Progenitor cell of endocrine pancreas (in vitro differentiated cells): ENCODE measurements around the gene ATXN1. TPM values are rescaled to one million over a fixed set of nuclear protein-coding genes. Genes with fewer than 3 reads are reported as not detected.
"Not testable (repeated sequence)": the region's sequence is repeated elsewhere in the genome, so short reads cannot be mapped to it uniquely, and the experiment has no call there.

Experiments used
- DNase-seq: peaks from one replicate; pipeline ENCODE4 v3.0.0; 2021; ENCODE audit warnings: low spot score; ENCODE audit not compliant: unreplicated experiment
- H3K27ac Mint-ChIP-seq: 2 replicates; pipeline ENCODE4 v1.8.0; 2021; ENCODE audit warnings: mild to moderate bottlenecking, moderate library complexity, mixed read lengths
- H3K27me3 Mint-ChIP-seq: 2 replicates; pipeline ENCODE4 v1.8.0; 2021; ENCODE audit warnings: mixed read lengths
- H3K36me3 Mint-ChIP-seq: 2 replicates; pipeline ENCODE4 v1.8.0; 2022; ENCODE audit warnings: mixed read lengths; ENCODE audit not compliant: insufficient read depth
- H3K4me1 Mint-ChIP-seq: 2 replicates; pipeline ENCODE4 v1.8.0; 2021; ENCODE audit warnings: low read depth, mixed read lengths
- H3K4me3 Mint-ChIP-seq: 2 replicates; pipeline ENCODE4 v1.8.0; 2021; ENCODE audit warnings: low read depth, mild to moderate bottlenecking, moderate library complexity, mixed read lengths
- H3K9me3 Mint-ChIP-seq: 2 replicates; pipeline ENCODE4 v1.8.0; 2021; ENCODE audit warnings: low read depth, mixed read lengths
- total RNA-seq: library from RNA; stranded (reverse); gene quantifications from 2 replicates; pipeline ENCODE4 v1.2.1, GENCODE V29; 2021
- TF ChIP-seq, protein P1 (sequence below): fragments of 200-600 bp; sonication (generic); IDR thresholded peaks from one replicate; pipeline ENCODE4 v1.5.0; 2021; ENCODE audit warnings: antibody characterized with exemption, mild to moderate bottlenecking; ENCODE audit not compliant: unreplicated experiment

The ATXN1 gene
- total RNA-seq, 1 donor from 2014 or later = 35.8 TPM

DNA sequence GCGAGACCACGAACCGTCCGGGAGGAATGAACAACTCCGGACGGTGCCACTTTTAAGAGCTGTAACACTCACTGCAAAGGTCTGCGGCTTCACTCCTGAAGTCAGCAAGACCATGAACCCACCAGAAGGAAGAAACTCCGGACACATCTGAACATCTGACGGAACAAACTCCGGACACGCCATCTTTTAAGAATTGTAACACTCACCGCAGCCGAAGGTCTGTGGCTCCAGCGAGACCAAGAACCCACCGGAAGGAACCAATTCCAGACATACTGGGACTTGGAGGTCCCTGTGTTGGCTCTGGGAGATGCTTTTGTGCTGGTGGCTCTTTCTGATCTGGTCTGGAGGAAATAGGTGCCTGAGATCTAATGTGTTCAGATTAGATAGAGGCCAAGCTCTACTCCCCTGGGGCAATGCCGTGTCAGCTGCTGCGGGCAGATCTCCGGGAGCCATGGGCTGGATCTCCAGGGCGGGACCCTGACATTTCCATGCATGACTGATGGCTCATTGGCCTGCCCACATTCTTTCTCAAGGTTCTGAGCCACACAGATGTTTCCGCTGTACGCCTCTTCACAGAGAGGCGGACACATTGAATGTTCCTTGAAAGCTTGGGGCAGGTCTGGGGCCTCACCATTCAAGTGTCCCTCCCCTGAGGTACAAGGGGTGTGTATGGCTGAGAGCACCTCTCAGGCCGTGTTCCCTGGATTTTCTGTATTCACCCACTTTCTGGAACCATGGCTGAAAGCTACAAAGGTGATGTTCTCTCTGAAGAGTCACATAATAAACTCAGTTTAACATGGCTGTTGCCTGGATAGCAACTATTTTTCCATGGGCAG, 493.6 kb downstream of the ATXN1 start:
- no peak for DNase-seq
- peaks cover 4% of the 10 kb centered on the region for H3K27me3 Mint-ChIP-seq
- no peak overlapping the region for H3K4me3 Mint-ChIP-seq
- H3K9me3 Mint-ChIP-seq = no peaks in the 10 kb centered on the region
- TF ChIP-seq, protein P1, sequence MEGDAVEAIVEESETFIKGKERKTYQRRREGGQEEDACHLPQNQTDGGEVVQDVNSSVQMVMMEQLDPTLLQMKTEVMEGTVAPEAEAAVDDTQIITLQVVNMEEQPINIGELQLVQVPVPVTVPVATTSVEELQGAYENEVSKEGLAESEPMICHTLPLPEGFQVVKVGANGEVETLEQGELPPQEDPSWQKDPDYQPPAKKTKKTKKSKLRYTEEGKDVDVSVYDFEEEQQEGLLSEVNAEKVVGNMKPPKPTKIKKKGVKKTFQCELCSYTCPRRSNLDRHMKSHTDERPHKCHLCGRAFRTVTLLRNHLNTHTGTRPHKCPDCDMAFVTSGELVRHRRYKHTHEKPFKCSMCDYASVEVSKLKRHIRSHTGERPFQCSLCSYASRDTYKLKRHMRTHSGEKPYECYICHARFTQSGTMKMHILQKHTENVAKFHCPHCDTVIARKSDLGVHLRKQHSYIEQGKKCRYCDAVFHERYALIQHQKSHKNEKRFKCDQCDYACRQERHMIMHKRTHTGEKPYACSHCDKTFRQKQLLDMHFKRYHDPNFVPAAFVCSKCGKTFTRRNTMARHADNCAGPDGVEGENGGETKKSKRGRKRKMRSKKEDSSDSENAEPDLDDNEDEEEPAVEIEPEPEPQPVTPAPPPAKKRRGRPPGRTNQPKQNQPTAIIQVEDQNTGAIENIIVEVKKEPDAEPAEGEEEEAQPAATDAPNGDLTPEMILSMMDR = no peak
- H3K27ac Mint-ChIP-seq = no peak overlapping the region
- H3K36me3 Mint-ChIP-seq = peaks cover 2% of the 10 kb centered on the region
- H3K4me1 Mint-ChIP-seq = no peaks in the 10 kb centered on the region

DNA sequence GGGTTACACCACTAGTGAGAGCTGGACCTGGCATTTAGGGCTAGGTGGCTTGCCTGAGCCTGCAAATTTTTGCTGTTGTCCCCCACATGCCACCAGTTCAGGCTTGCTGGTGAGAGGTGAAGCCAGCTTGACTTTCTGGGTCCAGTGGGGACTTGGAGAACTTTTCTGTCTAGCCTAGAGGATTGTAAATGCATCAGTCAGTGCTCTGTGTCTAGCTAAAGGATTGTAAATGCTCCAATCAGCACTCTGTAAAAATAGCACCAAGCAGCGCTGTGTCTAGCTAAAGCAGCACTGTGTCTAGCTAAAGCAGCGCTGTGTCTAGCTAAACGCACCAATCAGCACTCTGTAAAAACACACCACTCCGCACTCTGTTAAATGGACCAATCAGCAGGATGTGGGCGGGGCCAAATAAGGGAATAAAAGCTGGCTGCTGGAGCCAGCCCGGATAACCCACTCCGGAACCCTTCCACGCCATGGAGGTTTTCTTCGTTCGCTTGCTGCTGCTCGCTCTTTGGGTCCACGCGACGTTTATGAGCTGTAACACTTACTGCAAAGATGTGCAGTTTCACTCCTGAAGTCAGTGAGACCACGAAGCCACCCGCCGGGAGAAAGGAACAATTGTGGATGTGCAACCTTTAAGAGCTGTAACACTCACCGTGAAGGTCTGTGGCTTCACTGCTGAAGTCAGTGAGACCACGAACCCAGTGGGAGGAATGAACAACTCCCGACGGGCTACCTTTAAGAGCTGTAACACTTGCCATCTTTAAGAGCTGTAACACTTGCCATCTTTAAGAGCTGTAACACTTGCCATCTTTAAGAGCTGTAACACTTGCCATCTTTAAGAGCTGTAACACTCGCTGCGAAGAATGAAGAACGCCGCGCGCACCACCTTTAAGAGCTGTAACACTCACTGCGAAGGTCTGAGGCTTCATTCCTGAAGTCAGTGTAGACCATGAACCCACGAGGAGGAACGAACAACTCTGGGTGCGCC, 495.6 kb downstream of the ATXN1 start:
- H3K9me3 Mint-ChIP-seq = no peaks in the 10 kb centered on the region
- H3K27me3 Mint-ChIP-seq = peaks cover 4% of the 10 kb centered on the region
- no peaks in the 10 kb centered on the region for H3K4me1 Mint-ChIP-seq
- no peak for DNase-seq
- H3K36me3 Mint-ChIP-seq = peaks cover 2% of the 10 kb centered on the region
- no peak overlapping the region for H3K4me3 Mint-ChIP-seq
- H3K27ac Mint-ChIP-seq = no peak overlapping the region
- TF ChIP-seq, protein P1 = no peak

DNA sequence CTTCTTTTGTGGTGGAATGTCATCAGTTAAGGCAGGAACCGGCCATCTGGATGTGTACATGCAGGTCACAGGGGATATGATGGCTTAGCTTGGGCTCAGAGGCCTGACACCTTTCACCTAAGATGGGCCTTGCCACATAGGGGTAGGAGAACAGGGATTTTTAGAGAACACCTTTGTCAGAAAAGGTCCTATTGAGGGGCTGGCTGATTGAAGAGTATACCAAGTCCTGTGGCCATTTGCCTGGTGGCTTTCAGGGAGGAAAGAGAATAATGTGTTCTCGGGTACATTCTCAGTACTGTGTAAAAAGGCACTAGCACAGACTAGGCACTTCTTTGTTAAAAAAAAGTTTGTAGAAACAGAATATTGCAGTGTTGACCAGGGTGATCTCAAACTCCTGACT, 496.5 kb downstream of the ATXN1 start:
- no peak overlapping the region for H3K4me3 Mint-ChIP-seq
- DNase-seq = no peak
- H3K4me1 Mint-ChIP-seq = no peaks in the 10 kb centered on the region
- H3K9me3 Mint-ChIP-seq = no peaks in the 10 kb centered on the region
- TF ChIP-seq, protein P1 = no peak
- H3K27ac Mint-ChIP-seq = no peak overlapping the region
- H3K36me3 Mint-ChIP-seq = peaks cover 2% of the 10 kb centered on the region
- peaks cover 4% of the 10 kb centered on the region for H3K27me3 Mint-ChIP-seq

DNA sequence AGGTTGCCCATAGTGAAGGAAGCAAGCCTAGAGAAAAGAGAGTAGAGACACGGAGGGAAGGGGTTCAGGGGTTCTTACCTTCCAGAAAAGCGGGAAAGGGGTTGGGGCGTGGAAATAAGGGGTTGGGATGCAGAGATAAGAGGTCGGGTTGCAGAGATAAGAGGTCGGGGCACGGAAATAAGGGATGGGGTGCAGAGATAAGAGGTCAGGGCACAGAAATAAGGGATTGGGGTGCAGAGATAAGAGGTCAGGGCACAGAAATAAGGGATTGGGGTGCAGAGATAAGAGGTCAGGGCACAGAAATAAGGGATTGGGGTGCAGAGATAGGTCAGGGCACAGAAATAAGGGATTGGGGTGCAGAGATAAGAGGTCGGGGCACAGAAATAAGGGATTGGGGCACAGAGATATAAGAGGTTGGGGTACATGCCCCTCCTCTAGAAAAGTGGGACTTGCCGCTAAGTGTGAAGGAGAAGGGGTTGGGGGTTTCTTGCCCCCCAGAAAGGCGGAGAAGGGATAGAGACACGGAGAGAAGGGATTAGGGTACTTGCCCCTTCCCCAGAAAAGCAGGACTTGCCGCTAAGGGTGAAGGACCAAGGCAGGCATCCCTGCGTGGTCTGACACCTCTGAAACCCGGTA, 497.7 kb downstream of the ATXN1 start:
- H3K27me3 Mint-ChIP-seq = peaks cover 13% of the 10 kb centered on the region
- not testable (repeated sequence) for H3K36me3 Mint-ChIP-seq, H3K9me3 Mint-ChIP-seq

DNA sequence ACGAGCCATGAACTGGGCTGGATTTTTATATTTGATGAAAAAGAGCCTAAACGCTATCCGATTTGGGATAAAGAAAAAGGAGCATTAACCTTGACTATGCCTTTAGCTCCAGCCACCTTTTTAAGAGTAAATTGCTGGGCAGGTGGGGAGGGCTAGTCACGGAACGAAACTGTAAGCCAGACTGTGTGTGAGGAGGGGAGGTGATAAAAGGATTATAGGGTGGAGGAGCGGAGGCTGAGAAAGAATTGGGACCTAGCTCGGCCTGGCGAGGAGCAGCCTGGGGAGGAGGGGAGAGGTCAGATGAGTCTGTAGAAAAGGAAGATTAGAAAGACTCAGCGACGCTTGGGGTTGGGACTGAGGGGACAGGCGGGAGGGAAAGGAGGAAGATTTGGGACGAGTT, 498.5 kb downstream of the ATXN1 start:
- DNase-seq, H3K9me3 Mint-ChIP-seq, H3K4me1 Mint-ChIP-seq, H3K36me3 Mint-ChIP-seq, H3K27ac Mint-ChIP-seq, H3K4me3 Mint-ChIP-seq: not testable (repeated sequence)
- peaks cover 21% of the 10 kb centered on the region for H3K27me3 Mint-ChIP-seq

More for the DNA sequence above, 497.7 kb downstream of the ATXN1 start:
- not testable (repeated sequence) for H3K4me1 Mint-ChIP-seq, DNase-seq, H3K27ac Mint-ChIP-seq, H3K4me3 Mint-ChIP-seq

DNA sequence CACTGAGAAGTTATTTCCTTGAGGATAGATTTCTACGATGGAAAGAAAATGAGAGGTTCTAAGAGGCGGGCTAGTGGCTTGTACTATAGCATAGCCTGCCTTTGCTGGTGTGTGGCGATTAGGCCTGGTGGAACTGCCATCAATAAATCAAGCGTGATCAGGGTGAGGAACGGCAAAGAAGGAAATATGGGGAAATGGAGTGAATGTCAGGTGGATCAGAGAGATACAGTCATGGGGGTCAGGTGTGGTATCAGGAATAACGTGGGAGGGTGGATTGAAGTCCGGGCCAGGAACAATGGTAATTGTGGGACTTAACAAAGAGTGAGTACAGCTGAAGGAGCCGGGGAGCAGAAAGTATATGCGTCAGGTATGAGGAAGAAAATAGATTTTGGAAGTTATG, 500.7 kb downstream of the ATXN1 start:
- not testable (repeated sequence) for H3K4me1 Mint-ChIP-seq, H3K27ac Mint-ChIP-seq, H3K9me3 Mint-ChIP-seq, H3K36me3 Mint-ChIP-seq, H3K4me3 Mint-ChIP-seq, DNase-seq
- H3K27me3 Mint-ChIP-seq = peaks cover 20% of the 10 kb centered on the region

DNA sequence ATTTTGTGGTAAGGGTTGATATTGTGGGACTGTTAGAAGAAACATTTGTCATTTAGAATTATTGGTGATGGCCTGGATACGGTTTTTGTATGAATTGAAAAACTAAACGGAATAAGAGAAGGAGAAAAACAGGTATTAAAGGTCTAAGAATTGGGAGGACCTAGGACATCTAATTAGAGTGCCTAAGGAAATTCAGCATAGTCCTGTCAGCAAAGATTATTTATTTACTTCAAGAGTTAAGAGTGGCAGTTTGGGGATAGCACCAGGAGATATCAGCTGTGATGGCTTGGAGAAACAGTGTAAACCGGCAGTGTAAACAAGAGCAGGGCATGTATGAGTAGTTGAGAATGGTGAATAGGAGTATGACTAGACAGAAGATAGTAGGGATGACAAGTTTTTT, 501.7 kb downstream of the ATXN1 start:
- not testable (repeated sequence) for H3K36me3 Mint-ChIP-seq, H3K27ac Mint-ChIP-seq, DNase-seq, H3K9me3 Mint-ChIP-seq, H3K4me1 Mint-ChIP-seq, H3K4me3 Mint-ChIP-seq
- peaks cover 17% of the 10 kb centered on the region for H3K27me3 Mint-ChIP-seq
